B cell (primary cell): ENCODE results near the gene DENND4C. TPM values are rescaled to one million over a fixed set of nuclear protein-coding genes. Genes with fewer than 3 reads are reported as not detected.

Source experiments
- ATAC-seq: fragments of 200-7000 bp; cut with Tn5 transposase; one replicate; pipeline ENCODE4 v1.10.0; 2021; ENCODE audit warnings: low read depth, mild to moderate bottlenecking, moderate number of reproducible peaks, moderate library complexity
- CTCF ChIA-PET: fragments of 350-600 bp; sonication (Branson Sonifier 250); formaldehyde crosslinking; loops from one replicate; lab custom pipeline; 2021; ENCODE audit warnings: antibody characterized with exemption, inconsistent platforms; lab: Charles Lee
- POLR2A ChIA-PET: fragments of 350-600 bp; sonication (Branson Sonifier 250); formaldehyde crosslinking; loops from one replicate; lab custom pipeline; 2021; ENCODE audit warnings: antibody characterized with exemption; lab: Charles Lee
- DNase-seq: peaks from one replicate; pipeline ENCODE4 v3.0.0; 2013
- H2AFZ ChIP-seq: 2 replicates; pipeline ENCODE4 v1.6.1; 2012; ENCODE audit warnings: mild to moderate bottlenecking, low read depth, low read length; ENCODE audit not compliant: insufficient read depth, poor library complexity, severe bottlenecking
- H3K27ac ChIP-seq, 2 donors: 1 replicate in 1 of 2; 2 replicates in 1 of 2; pipeline ENCODE4 v1.5.1; 2012 to 2013; ENCODE audit warnings: low read length in 2 of 2, mild to moderate bottlenecking in 2 of 2, moderate library complexity in 1 of 2
- H3K27me3 ChIP-seq, 4 experiments: fragments of 200-600 bp in 1 of 4; sonication (generic) in 1 of 4; replicated peaks in 1 of 4; 1 replicate in 2 of 4; 2 replicates in 2 of 4; pipeline versions ENCODE4 v1.6.1 to v1.7.0; 2013 to 2016; ENCODE audit warnings: low read length in 3 of 4, mild to moderate bottlenecking in 2 of 4, mixed read lengths in 1 of 4, moderate library complexity in 1 of 4; ENCODE audit not compliant: insufficient read depth in 4 of 4, control insufficient read depth in 3 of 4; ENCODE audit errors: control extremely low read depth in 1 of 4
- H3K36me3 ChIP-seq, 2 experiments: replicated peaks in 1 of 2; 1 replicate in 1 of 2; 2 replicates in 1 of 2; pipeline versions ENCODE4 v1.6.1 to v1.7.1; 2013; ENCODE audit warnings: low read length in 1 of 2; ENCODE audit not compliant: insufficient read depth in 2 of 2, control insufficient read depth in 1 of 2; ENCODE audit errors: control extremely low read depth in 1 of 2, extremely low read depth in 1 of 2
- H3K4me1 ChIP-seq, 2 donors: fragments of 200-600 bp in 1 of 2; sonication (generic) in 1 of 2; 1 replicate in 1 of 2; 2 replicates in 1 of 2; pipeline versions ENCODE4 v1.5.1 to v1.6.1; 2013 to 2017; ENCODE audit warnings: low read length in 2 of 2; ENCODE audit not compliant: control insufficient read depth in 2 of 2, insufficient read depth in 2 of 2
- H3K4me2 ChIP-seq: replicated peaks from 2 replicates; pipeline ENCODE3; 2012; ENCODE audit warnings: mild to moderate bottlenecking, low read depth, low read length; ENCODE audit not compliant: poor library complexity, severe bottlenecking
- H3K4me3 ChIP-seq, 5 experiments: fragments of 200-600 bp in 1 of 5; sonication (generic) in 1 of 5; 1 replicate in 3 of 5; 2 replicates in 2 of 5; pipeline versions ENCODE4 v1.5.1 to v1.7.0; 2011 to 2016; ENCODE audit warnings: low read length in 4 of 5, mild to moderate bottlenecking in 4 of 5, low read depth in 2 of 5, control low read depth in 1 of 5, moderate library complexity in 1 of 5; ENCODE audit not compliant: insufficient read depth in 1 of 5; ENCODE audit errors: control extremely low read depth in 1 of 5, extremely low read depth in 1 of 5
- H3K79me2 ChIP-seq: fragments of 200-600 bp; sonication (generic); one replicate; pipeline ENCODE4 v1.6.0; 2016; ENCODE audit warnings: low read length; ENCODE audit not compliant: control insufficient read depth, insufficient read depth
- H3K9ac ChIP-seq: fragments of 200-600 bp; sonication (generic); 2 replicates; pipeline ENCODE4 v1.6.1; 2017; ENCODE audit warnings: mild to moderate bottlenecking, low read length, moderate library complexity
- H3K9me3 ChIP-seq, 3 donors: one replicate each; pipeline versions ENCODE4 v1.6.1 to v1.7.1; 2013; ENCODE audit warnings: low read length in 2 of 3; ENCODE audit not compliant: control insufficient read depth in 2 of 3, insufficient read depth in 1 of 3; ENCODE audit errors: control extremely low read depth in 1 of 3
- H4K20me1 ChIP-seq: 2 replicates; pipeline ENCODE4 v1.6.0; 2012; ENCODE audit warnings: mild to moderate bottlenecking, low read length; ENCODE audit not compliant: insufficient read depth, control insufficient read depth, poor library complexity, severe bottlenecking
- H3K27ac Mint-ChIP-seq: one replicate; pipeline ENCODE4 v1.8.0; 2021; ENCODE audit warnings: mixed read lengths
- H3K27me3 Mint-ChIP-seq: one replicate; pipeline ENCODE4 v1.8.0; 2021; ENCODE audit warnings: mixed read lengths
- H3K4me1 Mint-ChIP-seq: one replicate; pipeline ENCODE4 v1.8.0; 2021; ENCODE audit warnings: mixed read lengths
- H3K4me3 Mint-ChIP-seq: one replicate; pipeline ENCODE4 v1.8.0; 2021; ENCODE audit warnings: mixed read lengths
- H3K9me3 Mint-ChIP-seq: one replicate; pipeline ENCODE4 v1.8.0; 2022; ENCODE audit warnings: mixed read lengths; ENCODE audit not compliant: insufficient read depth
- CTCF ChIP-seq: fragments of 200-600 bp; IDR thresholded peaks from one replicate; pipeline ENCODE4 v1.8.0; 2022; ENCODE audit warnings: antibody characterized with exemption, mild to moderate bottlenecking
- EZH2 ChIP-seq: IDR thresholded peaks from 2 replicates; pipeline ENCODE4 v1.6.1; 2012; ENCODE audit warnings: borderline replicate concordance, low read depth, mild to moderate bottlenecking, moderate library complexity, low read length; ENCODE audit not compliant: insufficient read depth, poor library complexity, severe bottlenecking
- WGBS: methylation state at CpG from one replicate; pipeline ENCODE4 v1.1.5; 2013; ENCODE audit warnings: missing lambda C conversion rate; ENCODE audit not compliant: insufficient coverage; 5-methylcytosine and 5-hydroxymethylcytosine counted together
- intact Hi-C: fragments of 100-400 bp; cut with micrococcal nuclease; formaldehyde crosslinking; loops from one replicate; pipeline ENCODE4 v1.10.0; 2022
- polyA plus RNA-seq: library from polyadenylated mRNA; depleted of rRNA; stranded (reverse); fragments of >200 nt; gene quantifications from 2 replicates; pipeline ENCODE4 v1.2.3, GENCODE V29; 2012
- total RNA-seq, 2 donors: library from RNA; stranded (reverse); fragments of 120-200 nt in 1 of 2; gene quantifications; 1 replicate in 1 of 2; 2 replicates in 1 of 2; pipeline versions ENCODE4 v1.2.3 to v1.2.4, GENCODE V29; 2013 to 2022

Gene DENND4C
- total and polyA plus RNA-seq, 2 donors (not counting 1 experiment from before 2014, with no cell fraction given), result 9.9 to 52.4 TPM

- no peaks in the 10 kb centered on the region for H3K9me3 ChIP-seq
- DNase-seq (no peak), ATAC-seq (no peak)
- no peak overlapping the region for H3K27ac ChIP-seq
- ChIA-PET CTCF (no interaction called here), POLR2A (no interaction called here)
- H3K4me2 ChIP-seq, result no peak overlapping the region
- no peaks in the 10 kb centered on the region for H3K27me3 Mint-ChIP-seq
- H3K27ac Mint-ChIP-seq, result no peak overlapping the region
- H3K9me3 Mint-ChIP-seq, result no peaks in the 10 kb centered on the region
- H3K4me3 Mint-ChIP-seq, result no peak overlapping the region
- no peak overlapping the region for H3K9ac ChIP-seq
- H3K4me1 ChIP-seq, result no peaks in the 10 kb centered on the region
- H4K20me1 ChIP-seq, result no peaks in the 10 kb centered on the region
- no peak overlapping the region for H3K4me3 ChIP-seq
- no peaks in the 10 kb centered on the region for H3K4me1 Mint-ChIP-seq
- intact Hi-C loops, result no loop called here
- no peak overlapping the region for H2AFZ ChIP-seq
- H3K27me3 ChIP-seq, result no peaks in the 10 kb centered on the region
- WGBS, result 100% methylated on average over 1 of the region's 4 CpGs
- H3K79me2 ChIP-seq, result no peaks in the 10 kb centered on the region
- no peaks in the 10 kb centered on the region for H3K36me3 ChIP-seq
- TF ChIP-seq CTCF, result no peak
- no peak for TF ChIP-seq EZH2
Observed at GRCh38 chr9:19223724-19224123, 6.8 kb upstream of the DENND4C start.

GRCh38 chr9:19224563-19224962 lies 5.9 kb upstream of the DENND4C start:
- Histone ChIP-seq H3K9ac (no peak overlapping the region), H3K4me2 (no peak overlapping the region), H2AFZ (no peak overlapping the region), H3K4me1 (peaks cover 0 to under 1% of the 10 kb centered on the region in 2 donors), H3K27ac (no peak overlapping the region), H3K4me3 (no peak overlapping the region), H3K9me3 (no peaks in the 10 kb centered on the region), H3K79me2 (no peaks in the 10 kb centered on the region), H3K36me3 (no peaks in the 10 kb centered on the region), H3K27me3 (no peaks in the 10 kb centered on the region), H4K20me1 (no peaks in the 10 kb centered on the region)
- ChIA-PET CTCF (no interaction called here), POLR2A (no interaction called here)
- DNase-seq (no peak), ATAC-seq (no peak)
- WGBS, result no CpG with 5 or more reads among the region's 7 CpGs
- intact Hi-C loops, result no loop called here
- TF ChIP-seq EZH2 (no peak), CTCF (no peak)
- Mint-ChIP-seq H3K9me3 (no peaks in the 10 kb centered on the region), H3K27ac (no peak overlapping the region), H3K4me1 (peaks cover 2% of the 10 kb centered on the region), H3K27me3 (no peaks in the 10 kb centered on the region), H3K4me3 (no peak overlapping the region)
